Chondrocyte (in vitro differentiated cells): ENCODE results near the gene IFT74. TPM values are rescaled to one million over a fixed set of nuclear protein-coding genes. Genes with fewer than 3 reads are reported as not detected.

Experiments
- DNase-seq: peaks from one replicate; pipeline ENCODE4 v3.0.0; 2021; ENCODE audit warnings: mixed read lengths, low spot score
- H3K27ac Mint-ChIP-seq: one replicate; pipeline ENCODE4 v1.8.0; 2021; ENCODE audit warnings: mild to moderate bottlenecking, moderate library complexity, mixed read lengths; ENCODE audit not compliant: unreplicated experiment
- H3K27me3 Mint-ChIP-seq: 2 replicates; pipeline ENCODE4 v1.8.0; 2021; ENCODE audit warnings: low read depth, mixed read lengths
- H3K36me3 Mint-ChIP-seq: 2 replicates; pipeline ENCODE4 v1.8.0; 2021; ENCODE audit warnings: low read depth, mixed read lengths
- H3K4me1 Mint-ChIP-seq: 2 replicates; pipeline ENCODE4 v1.8.0; 2021; ENCODE audit warnings: low read depth, mild to moderate bottlenecking, mixed read lengths
- H3K4me3 Mint-ChIP-seq: one replicate; pipeline ENCODE4 v1.8.0; 2021; ENCODE audit warnings: mild to moderate bottlenecking, moderate library complexity, mixed read lengths; ENCODE audit not compliant: unreplicated experiment
- H3K9me3 Mint-ChIP-seq: 2 replicates; pipeline ENCODE4 v1.8.0; 2021; ENCODE audit warnings: low read depth, mixed read lengths
- CTCF ChIP-seq: fragments of 200-600 bp; sonication (generic); IDR thresholded peaks from 2 replicates; pipeline ENCODE4 v1.5.0; 2021; ENCODE audit warnings: antibody characterized with exemption, mild to moderate bottlenecking, moderate library complexity
- total RNA-seq: library from RNA; stranded (reverse); gene quantifications from 3 replicates; pipeline ENCODE4 v1.2.1, GENCODE V29; 2021

The IFT74 gene
- total RNA-seq, 1 donor from 2014 or later, result 10.3 TPM

GRCh38 chr9:27094640-27095298 lies 138.6 kb downstream of the IFT74 start:
- peaks cover 49% of the 10 kb centered on the region for H3K4me1 Mint-ChIP-seq
- no peaks in the 10 kb centered on the region for H3K9me3 Mint-ChIP-seq
- H3K36me3 Mint-ChIP-seq, result no peaks in the 10 kb centered on the region
- no peak overlapping the region for H3K4me3 Mint-ChIP-seq
- no peaks in the 10 kb centered on the region for H3K27me3 Mint-ChIP-seq
- DNase-seq, result no peak
- H3K27ac Mint-ChIP-seq, result peak overlapping the region; percentile 73
- TF ChIP-seq CTCF, result no peak

- Mint-ChIP-seq H3K27me3 (no peaks in the 10 kb centered on the region), H3K4me1 (peaks cover 11% of the 10 kb centered on the region), H3K9me3 (peaks cover 3% of the 10 kb centered on the region), H3K36me3 (no peaks in the 10 kb centered on the region), H3K4me3 (no peak overlapping the region), H3K27ac (no peak overlapping the region)
- TF ChIP-seq CTCF, result no peak
- no peak for DNase-seq
These were observed 151.0 kb downstream of the IFT74 start for GRCh38 chr9:27107241-27107640.

- Mint-ChIP-seq H3K4me1 (peaks cover 11% of the 10 kb centered on the region), H3K36me3 (no peaks in the 10 kb centered on the region), H3K27ac (no peak within 1 kb of the TSS), H3K4me3 (no peak within 1 kb of the TSS), H3K27me3 (no peaks in the 10 kb centered on the region), H3K9me3 (no peaks in the 10 kb centered on the region)
- no peak for DNase-seq
- no peak for TF ChIP-seq CTCF
These were observed 152.8 kb downstream of the IFT74 start, which contains the start of gene TEK for GRCh38 chr9:27108981-27109541. Gene TEK, plus strand, starts transcription at chr9:27109225. Its CDS starts 366 bp downstream, at chr9:27109591.

- H3K36me3 Mint-ChIP-seq, result no peaks in the 10 kb centered on the region
- no peak for DNase-seq
- H3K4me1 Mint-ChIP-seq, result peaks cover 11% of the 10 kb centered on the region
- H3K9me3 Mint-ChIP-seq, result no peaks in the 10 kb centered on the region
- H3K27me3 Mint-ChIP-seq, result no peaks in the 10 kb centered on the region
- H3K4me3 Mint-ChIP-seq, result no peak overlapping the region
- no peak overlapping the region for H3K27ac Mint-ChIP-seq
- no peak for TF ChIP-seq CTCF
These were observed 153.4 kb downstream of the IFT74 start for GRCh38 chr9:27109621-27110020.

GRCh38 chr9:27110181-27110580 lies 154.0 kb downstream of the IFT74 start:
- TF ChIP-seq CTCF, result no peak
- Mint-ChIP-seq H3K4me1 (peaks cover 11% of the 10 kb centered on the region), H3K36me3 (no peaks in the 10 kb centered on the region), H3K27me3 (no peaks in the 10 kb centered on the region), H3K9me3 (no peaks in the 10 kb centered on the region), H3K4me3 (no peak overlapping the region), H3K27ac (no peak overlapping the region)
- DNase-seq, result no peak
